Thyroid gland (tissue), 4 donors: ENCODE results near the gene MYCT1.

Source experiments
- POLR2A ChIP-seq, 2 donors: fragments of 450-650 bp; IDR thresholded peaks; one replicate each; pipeline ENCODE4 v1.6.1; 2017; ENCODE audit warnings: antibody characterized with exemption in 2 of 2, mild to moderate bottlenecking in 2 of 2, moderate library complexity in 1 of 2
- TF ChIP-seq, protein P1 (sequence below), 6 experiments: fragments of 200-600 bp in 3 of 6; fragments of 450-650 bp in 3 of 6; sonication (generic) in 3 of 6; IDR thresholded peaks; one replicate each; pipeline ENCODE4 v1.5.1; 2016 to 2019; ENCODE audit warnings: antibody characterized with exemption in 6 of 6, mild to moderate bottlenecking in 2 of 6, inconsistent platforms in 1 of 6, moderate library complexity in 1 of 6

DNA sequence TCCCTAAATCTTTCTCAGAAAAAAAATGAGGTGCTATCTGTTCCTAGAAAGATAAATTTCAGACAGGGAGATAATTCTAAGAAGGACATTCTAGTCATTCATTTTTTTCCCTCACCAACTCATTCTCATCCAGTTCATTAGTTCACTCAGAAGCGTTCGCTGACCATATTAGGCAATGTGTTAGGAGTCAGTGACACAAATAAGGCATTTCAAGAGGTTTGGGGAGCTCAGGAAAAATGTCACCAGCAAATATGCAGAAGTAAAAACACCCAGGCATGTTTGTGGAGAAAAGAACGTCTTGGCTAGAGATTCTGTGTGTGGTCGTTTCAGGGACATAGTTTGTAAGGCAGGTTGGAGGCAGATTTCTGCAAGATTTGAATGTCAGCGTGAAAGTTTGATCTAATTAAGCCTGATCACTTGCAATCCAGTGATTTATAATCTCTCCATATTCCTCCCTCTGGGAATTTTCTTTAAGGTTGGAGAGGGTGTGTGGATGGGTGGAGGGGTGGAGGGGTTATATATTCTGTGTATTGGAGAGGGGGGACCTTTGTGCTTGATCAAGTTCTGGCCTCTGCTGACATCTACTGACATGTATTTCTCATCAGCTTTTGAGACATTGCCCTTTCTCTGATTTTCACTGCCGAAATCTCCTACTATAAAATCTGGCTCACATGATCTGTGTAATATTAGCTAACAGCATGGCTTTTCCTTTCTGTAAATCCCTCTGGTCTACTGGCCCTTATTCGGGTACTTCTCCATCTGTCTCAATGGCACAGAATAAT lies 3.6 kb downstream of the MYCT1 start:
- no peak for TF ChIP-seq POLR2A (IDR thresholded peaks at IDR 0.05)
- TF ChIP-seq, protein P1, sequence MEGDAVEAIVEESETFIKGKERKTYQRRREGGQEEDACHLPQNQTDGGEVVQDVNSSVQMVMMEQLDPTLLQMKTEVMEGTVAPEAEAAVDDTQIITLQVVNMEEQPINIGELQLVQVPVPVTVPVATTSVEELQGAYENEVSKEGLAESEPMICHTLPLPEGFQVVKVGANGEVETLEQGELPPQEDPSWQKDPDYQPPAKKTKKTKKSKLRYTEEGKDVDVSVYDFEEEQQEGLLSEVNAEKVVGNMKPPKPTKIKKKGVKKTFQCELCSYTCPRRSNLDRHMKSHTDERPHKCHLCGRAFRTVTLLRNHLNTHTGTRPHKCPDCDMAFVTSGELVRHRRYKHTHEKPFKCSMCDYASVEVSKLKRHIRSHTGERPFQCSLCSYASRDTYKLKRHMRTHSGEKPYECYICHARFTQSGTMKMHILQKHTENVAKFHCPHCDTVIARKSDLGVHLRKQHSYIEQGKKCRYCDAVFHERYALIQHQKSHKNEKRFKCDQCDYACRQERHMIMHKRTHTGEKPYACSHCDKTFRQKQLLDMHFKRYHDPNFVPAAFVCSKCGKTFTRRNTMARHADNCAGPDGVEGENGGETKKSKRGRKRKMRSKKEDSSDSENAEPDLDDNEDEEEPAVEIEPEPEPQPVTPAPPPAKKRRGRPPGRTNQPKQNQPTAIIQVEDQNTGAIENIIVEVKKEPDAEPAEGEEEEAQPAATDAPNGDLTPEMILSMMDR (IDR thresholded peaks at IDR 0.05) = no peak
